ENCODE results near the gene CNGA4.

GRCh38 chr11:6268820-6269219, 29.9 kb downstream of the CNGA4 start:
- TF ChIP-seq CTCF (IDR thresholded peaks at IDR 0.05) = no peak
- no peak for TF ChIP-seq POLR2A (IDR thresholded peaks at IDR 0.05)

All from Peyer's patch (tissue), 4 donors.